B cell (primary cell): ENCODE results near the gene SHLD1. TPM values are rescaled to one million over a fixed set of nuclear protein-coding genes. Genes with fewer than 3 reads are reported as not detected.

ENCODE experiments used
- ATAC-seq: fragments of 200-7000 bp; cut with Tn5 transposase; one replicate; pipeline ENCODE4 v1.10.0; 2021; ENCODE audit warnings: low read depth, mild to moderate bottlenecking, moderate number of reproducible peaks, moderate library complexity
- CTCF ChIA-PET: fragments of 350-600 bp; sonication (Branson Sonifier 250); formaldehyde crosslinking; loops from one replicate; lab custom pipeline; 2021; ENCODE audit warnings: antibody characterized with exemption, inconsistent platforms; lab: Charles Lee
- POLR2A ChIA-PET: fragments of 350-600 bp; sonication (Branson Sonifier 250); formaldehyde crosslinking; loops from one replicate; lab custom pipeline; 2021; ENCODE audit warnings: antibody characterized with exemption; lab: Charles Lee
- DNase-seq: peaks from one replicate; pipeline ENCODE4 v3.0.0; 2013
- H2AFZ ChIP-seq: 2 replicates; pipeline ENCODE4 v1.6.1; 2012; ENCODE audit warnings: mild to moderate bottlenecking, low read depth, low read length; ENCODE audit not compliant: insufficient read depth, poor library complexity, severe bottlenecking
- H3K27ac ChIP-seq, 2 donors: 1 replicate in 1 of 2; 2 replicates in 1 of 2; pipeline ENCODE4 v1.5.1; 2012 to 2013; ENCODE audit warnings: low read length in 2 of 2, mild to moderate bottlenecking in 2 of 2, moderate library complexity in 1 of 2
- H3K27me3 ChIP-seq, 4 experiments: fragments of 200-600 bp in 1 of 4; sonication (generic) in 1 of 4; replicated peaks in 1 of 4; 1 replicate in 2 of 4; 2 replicates in 2 of 4; pipeline versions ENCODE4 v1.6.1 to v1.7.0; 2013 to 2016; ENCODE audit warnings: low read length in 3 of 4, mild to moderate bottlenecking in 2 of 4, mixed read lengths in 1 of 4, moderate library complexity in 1 of 4; ENCODE audit not compliant: insufficient read depth in 4 of 4, control insufficient read depth in 3 of 4; ENCODE audit errors: control extremely low read depth in 1 of 4
- H3K36me3 ChIP-seq, 2 experiments: replicated peaks in 1 of 2; 1 replicate in 1 of 2; 2 replicates in 1 of 2; pipeline versions ENCODE4 v1.6.1 to v1.7.1; 2013; ENCODE audit warnings: low read length in 1 of 2; ENCODE audit not compliant: insufficient read depth in 2 of 2, control insufficient read depth in 1 of 2; ENCODE audit errors: control extremely low read depth in 1 of 2, extremely low read depth in 1 of 2
- H3K4me1 ChIP-seq, 2 donors: fragments of 200-600 bp in 1 of 2; sonication (generic) in 1 of 2; 1 replicate in 1 of 2; 2 replicates in 1 of 2; pipeline versions ENCODE4 v1.5.1 to v1.6.1; 2013 to 2017; ENCODE audit warnings: low read length in 2 of 2; ENCODE audit not compliant: control insufficient read depth in 2 of 2, insufficient read depth in 2 of 2
- H3K4me2 ChIP-seq: replicated peaks from 2 replicates; pipeline ENCODE3; 2012; ENCODE audit warnings: mild to moderate bottlenecking, low read depth, low read length; ENCODE audit not compliant: poor library complexity, severe bottlenecking
- H3K4me3 ChIP-seq, 5 experiments: fragments of 200-600 bp in 1 of 5; sonication (generic) in 1 of 5; 1 replicate in 3 of 5; 2 replicates in 2 of 5; pipeline versions ENCODE4 v1.5.1 to v1.7.0; 2011 to 2016; ENCODE audit warnings: low read length in 4 of 5, mild to moderate bottlenecking in 4 of 5, low read depth in 2 of 5, control low read depth in 1 of 5, moderate library complexity in 1 of 5; ENCODE audit not compliant: insufficient read depth in 1 of 5; ENCODE audit errors: control extremely low read depth in 1 of 5, extremely low read depth in 1 of 5
- H3K79me2 ChIP-seq: fragments of 200-600 bp; sonication (generic); one replicate; pipeline ENCODE4 v1.6.0; 2016; ENCODE audit warnings: low read length; ENCODE audit not compliant: control insufficient read depth, insufficient read depth
- H3K9ac ChIP-seq: fragments of 200-600 bp; sonication (generic); 2 replicates; pipeline ENCODE4 v1.6.1; 2017; ENCODE audit warnings: mild to moderate bottlenecking, low read length, moderate library complexity
- H3K9me3 ChIP-seq, 3 donors: one replicate each; pipeline versions ENCODE4 v1.6.1 to v1.7.1; 2013; ENCODE audit warnings: low read length in 2 of 3; ENCODE audit not compliant: control insufficient read depth in 2 of 3, insufficient read depth in 1 of 3; ENCODE audit errors: control extremely low read depth in 1 of 3
- H4K20me1 ChIP-seq: 2 replicates; pipeline ENCODE4 v1.6.0; 2012; ENCODE audit warnings: mild to moderate bottlenecking, low read length; ENCODE audit not compliant: insufficient read depth, control insufficient read depth, poor library complexity, severe bottlenecking
- H3K27ac Mint-ChIP-seq: one replicate; pipeline ENCODE4 v1.8.0; 2021; ENCODE audit warnings: mixed read lengths
- H3K27me3 Mint-ChIP-seq: one replicate; pipeline ENCODE4 v1.8.0; 2021; ENCODE audit warnings: mixed read lengths
- H3K4me1 Mint-ChIP-seq: one replicate; pipeline ENCODE4 v1.8.0; 2021; ENCODE audit warnings: mixed read lengths
- H3K4me3 Mint-ChIP-seq: one replicate; pipeline ENCODE4 v1.8.0; 2021; ENCODE audit warnings: mixed read lengths
- H3K9me3 Mint-ChIP-seq: one replicate; pipeline ENCODE4 v1.8.0; 2022; ENCODE audit warnings: mixed read lengths; ENCODE audit not compliant: insufficient read depth
- CTCF ChIP-seq: fragments of 200-600 bp; IDR thresholded peaks from one replicate; pipeline ENCODE4 v1.8.0; 2022; ENCODE audit warnings: antibody characterized with exemption, mild to moderate bottlenecking
- EZH2 ChIP-seq: IDR thresholded peaks from 2 replicates; pipeline ENCODE4 v1.6.1; 2012; ENCODE audit warnings: borderline replicate concordance, low read depth, mild to moderate bottlenecking, moderate library complexity, low read length; ENCODE audit not compliant: insufficient read depth, poor library complexity, severe bottlenecking
- WGBS: methylation state at CpG from one replicate; pipeline ENCODE4 v1.1.5; 2013; ENCODE audit warnings: missing lambda C conversion rate; ENCODE audit not compliant: insufficient coverage; 5-methylcytosine and 5-hydroxymethylcytosine counted together
- intact Hi-C: fragments of 100-400 bp; cut with micrococcal nuclease; formaldehyde crosslinking; loops from one replicate; pipeline ENCODE4 v1.10.0; 2022
- polyA plus RNA-seq: library from polyadenylated mRNA; depleted of rRNA; stranded (reverse); fragments of >200 nt; gene quantifications from 2 replicates; pipeline ENCODE4 v1.2.3, GENCODE V29; 2012
- total RNA-seq, 2 donors: library from RNA; stranded (reverse); fragments of 120-200 nt in 1 of 2; gene quantifications; 1 replicate in 1 of 2; 2 replicates in 1 of 2; pipeline versions ENCODE4 v1.2.3 to v1.2.4, GENCODE V29; 2013 to 2022

SHLD1 gene
- total and polyA plus RNA-seq, 2 donors (not counting 1 experiment from before 2014, with no cell fraction given): 15.4 to 18.5 TPM

GRCh38 chr20:5863040-5863833 lies 113.0 kb downstream of the SHLD1 start:
- Mint-ChIP-seq H3K4me1 (no peaks in the 10 kb centered on the region), H3K4me3 (no peak overlapping the region), H3K27ac (no peak overlapping the region), H3K9me3 (no peaks in the 10 kb centered on the region), H3K27me3 (no peaks in the 10 kb centered on the region)
- intact Hi-C loops: no loop called here
- Histone ChIP-seq H3K79me2 (no peaks in the 10 kb centered on the region), H3K9me3 (no peaks in the 10 kb centered on the region), H3K36me3 (peaks cover 0 to 12% of the 10 kb centered on the region in 2 experiments), H3K27me3 (no peaks in the 10 kb centered on the region), H3K4me3 (no peak overlapping the region), H3K27ac (no peak overlapping the region), H3K4me2 (no peak overlapping the region), H2AFZ (no peak overlapping the region), H3K9ac (no peak overlapping the region), H4K20me1 (no peaks in the 10 kb centered on the region), H3K4me1 (no peaks in the 10 kb centered on the region)
- no peak for TF ChIP-seq CTCF
- no peak for TF ChIP-seq EZH2
- 84% methylated on average over 6 of the region's 12 CpGs for WGBS
- ChIA-PET CTCF (no interaction called here), POLR2A (no interaction called here)
- ATAC-seq (no peak), DNase-seq (no peak)

- no peaks in the 10 kb centered on the region for H3K27me3 Mint-ChIP-seq
- H3K27me3 ChIP-seq: no peaks in the 10 kb centered on the region
- no peak overlapping the region for H3K27ac Mint-ChIP-seq
- peaks cover 0 to 12% of the 10 kb centered on the region in 2 experiments for H3K36me3 ChIP-seq
- H4K20me1 ChIP-seq: no peaks in the 10 kb centered on the region
- POLR2A ChIA-PET: no interaction called here
- H3K4me1 Mint-ChIP-seq: no peaks in the 10 kb centered on the region
- H3K27ac ChIP-seq: no peak overlapping the region
- H3K9me3 ChIP-seq: no peaks in the 10 kb centered on the region
- no peaks in the 10 kb centered on the region for H3K79me2 ChIP-seq
- CTCF ChIA-PET: no interaction called here
- no peak overlapping the region for H3K9ac ChIP-seq
- H3K4me2 ChIP-seq: no peak overlapping the region
- intact Hi-C loops: no loop called here
- no peaks in the 10 kb centered on the region for H3K4me1 ChIP-seq
- ATAC-seq (no peak), DNase-seq (no peak)
- TF ChIP-seq CTCF (no peak), EZH2 (no peak)
- no peak overlapping the region for H3K4me3 ChIP-seq
- H3K4me3 Mint-ChIP-seq: no peak overlapping the region
- H3K9me3 Mint-ChIP-seq: no peaks in the 10 kb centered on the region
- no peak overlapping the region for H2AFZ ChIP-seq
- WGBS: 100% methylated on average over 6 of the region's 6 CpGs
Measured at GRCh38 chr20:5864428-5864827, 114.2 kb downstream of the SHLD1 start.
